T-helper 1 cell treated with Interleukin-12 subunit alpha and Interleukin-12 subunit beta and Interleukin-4 antibody, amounts not matched to agents 30 μg/mL and 1 μg/mL, for 36 hours (primary cell): ENCODE results near the gene CMIP.
"Not testable (repeated sequence)": the region's sequence is repeated elsewhere in the genome, so short reads cannot be mapped to it uniquely, and the experiment has no call there.

ENCODE experiments used
- H3K27ac Mint-ChIP-seq: one replicate; pipeline ENCODE4 v1.8.0; 2021; ENCODE audit warnings: mild to moderate bottlenecking, mixed read lengths
- H3K27me3 Mint-ChIP-seq: one replicate; pipeline ENCODE4 v1.8.0; 2021; ENCODE audit warnings: low read depth, mixed read lengths
- H3K36me3 Mint-ChIP-seq: one replicate; pipeline ENCODE4 v1.8.0; 2021; ENCODE audit warnings: low read depth, mixed read lengths
- H3K4me1 Mint-ChIP-seq: one replicate; pipeline ENCODE4 v1.8.0; 2021; ENCODE audit warnings: low read depth, mixed read lengths
- H3K4me3 Mint-ChIP-seq: one replicate; pipeline ENCODE4 v1.8.0; 2021; ENCODE audit warnings: mild to moderate bottlenecking, moderate library complexity, mixed read lengths
- H3K9me3 Mint-ChIP-seq: one replicate; pipeline ENCODE4 v1.8.0; 2021; ENCODE audit warnings: mixed read lengths

The CMIP gene

GRCh38 chr16:81676066-81676882 lies 231.7 kb downstream of the CMIP start:
- H3K9me3 Mint-ChIP-seq = no peaks in the 10 kb centered on the region
- no peaks in the 10 kb centered on the region for H3K4me1 Mint-ChIP-seq
- H3K36me3 Mint-ChIP-seq = peaks cover 25% of the 10 kb centered on the region
- no peak overlapping the region for H3K27ac Mint-ChIP-seq
- no peak overlapping the region for H3K4me3 Mint-ChIP-seq
- no peaks in the 10 kb centered on the region for H3K27me3 Mint-ChIP-seq

DNA sequence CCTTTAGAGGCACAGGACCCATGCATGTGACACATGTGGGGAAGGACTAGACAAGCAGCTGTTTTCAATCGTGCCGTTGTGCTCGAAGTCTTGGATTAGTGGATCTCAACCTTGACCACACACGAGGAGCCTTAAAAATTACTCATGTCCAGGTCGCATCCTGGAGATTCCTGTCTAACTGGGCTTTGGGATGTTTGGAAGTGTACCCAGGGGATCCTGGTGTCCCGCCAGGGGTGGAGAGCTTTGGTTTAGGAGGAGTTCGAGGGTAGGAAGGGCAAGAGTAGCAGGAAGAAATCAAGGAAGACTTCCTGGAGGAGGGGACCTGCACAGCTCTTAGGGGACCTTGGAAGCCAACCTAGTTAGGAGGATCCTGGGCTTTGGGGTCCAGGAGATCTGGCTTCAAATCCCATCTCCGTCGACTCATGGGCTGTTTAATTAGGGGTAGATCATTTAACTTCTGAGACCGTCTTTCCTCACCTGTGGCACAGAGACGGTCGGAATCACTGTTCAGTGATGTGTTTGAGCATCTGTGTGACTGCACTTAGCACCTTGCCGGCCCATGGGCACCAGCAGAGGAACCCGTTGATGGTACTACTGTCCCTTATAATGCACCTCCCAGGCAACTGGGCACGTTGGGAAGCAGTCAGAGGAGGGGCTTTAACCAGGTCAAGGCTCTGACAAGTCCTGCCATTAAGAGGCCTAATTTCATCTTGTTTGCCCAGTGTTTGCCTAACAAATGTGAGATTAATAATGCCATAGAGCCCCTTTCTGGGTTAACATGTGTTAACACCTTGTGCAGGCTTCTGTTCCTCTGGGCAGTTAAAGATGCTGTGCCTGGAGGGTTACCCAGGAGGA lies 232.5 kb downstream of the CMIP start:
- no peak overlapping the region for H3K27ac Mint-ChIP-seq
- no peak overlapping the region for H3K4me3 Mint-ChIP-seq
- no peaks in the 10 kb centered on the region for H3K9me3 Mint-ChIP-seq
- no peaks in the 10 kb centered on the region for H3K4me1 Mint-ChIP-seq
- peaks cover 23% of the 10 kb centered on the region for H3K36me3 Mint-ChIP-seq
- no peaks in the 10 kb centered on the region for H3K27me3 Mint-ChIP-seq

- Mint-ChIP-seq H3K4me1 (no peaks in the 10 kb centered on the region), H3K9me3 (no peaks in the 10 kb centered on the region), H3K27me3 (no peaks in the 10 kb centered on the region), H3K36me3 (peaks cover 17% of the 10 kb centered on the region), H3K27ac (no peak overlapping the region), H3K4me3 (no peak overlapping the region)
Observed at GRCh38 chr16:81678326-81679095, 233.9 kb downstream of the CMIP start.

- Mint-ChIP-seq H3K36me3 (peaks cover 15% of the 10 kb centered on the region), H3K4me1 (no peaks in the 10 kb centered on the region), H3K27ac (no peak overlapping the region), H3K27me3 (no peaks in the 10 kb centered on the region), H3K9me3 (no peaks in the 10 kb centered on the region), H3K4me3 (no peak overlapping the region)
Observed at GRCh38 chr16:81679721-81680430, 235.3 kb downstream of the CMIP start.

GRCh38 chr16:81680444-81681275 lies 236.1 kb downstream of the CMIP start:
- Mint-ChIP-seq H3K27me3 (no peaks in the 10 kb centered on the region), H3K36me3 (peaks cover 15% of the 10 kb centered on the region), H3K9me3 (no peaks in the 10 kb centered on the region), H3K4me1 (no peaks in the 10 kb centered on the region), H3K4me3 (no peak overlapping the region), H3K27ac (no peak overlapping the region)

GRCh38 chr16:81681311-81681710 lies 236.7 kb downstream of the CMIP start:
- H3K4me1 Mint-ChIP-seq = no peaks in the 10 kb centered on the region
- no peaks in the 10 kb centered on the region for H3K27me3 Mint-ChIP-seq
- peaks cover 15% of the 10 kb centered on the region for H3K36me3 Mint-ChIP-seq

GRCh38 chr16:81684242-81684837 lies 239.7 kb downstream of the CMIP start:
- Mint-ChIP-seq H3K27me3 (no peaks in the 10 kb centered on the region), H3K4me3 (no peak overlapping the region), H3K27ac (no peak overlapping the region)

More at GRCh38 chr16:81681311-81681710, 236.7 kb downstream of the CMIP start:
- Mint-ChIP-seq H3K27ac (no peak overlapping the region), H3K9me3 (no peaks in the 10 kb centered on the region), H3K4me3 (no peak overlapping the region)

DNA sequence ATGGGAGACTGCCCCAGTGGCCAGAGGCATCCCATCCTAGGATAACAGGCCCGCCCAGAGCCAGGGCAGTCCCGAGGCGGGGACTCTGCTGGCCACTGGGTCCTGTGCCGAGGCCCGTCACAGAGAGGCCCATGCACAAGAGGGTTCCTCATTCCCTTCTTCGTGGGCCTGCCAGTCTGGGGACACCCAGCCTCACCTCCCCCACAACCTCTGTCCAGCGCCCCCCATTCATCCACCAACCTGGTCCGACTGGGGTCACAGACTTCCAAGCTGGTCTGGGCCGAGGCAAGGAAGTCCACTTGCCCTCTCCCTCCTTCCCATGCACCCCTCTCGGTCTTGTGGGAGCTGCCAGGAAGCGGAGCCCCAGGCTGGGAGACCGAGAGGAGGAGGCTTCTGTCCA lies 240.3 kb downstream of the CMIP start:
- Mint-ChIP-seq H3K27me3 (no peaks in the 10 kb centered on the region), H3K27ac (no peak overlapping the region), H3K4me1 (peaks cover 9% of the 10 kb centered on the region), H3K9me3 (no peaks in the 10 kb centered on the region), H3K36me3 (peaks cover 10% of the 10 kb centered on the region), H3K4me3 (no peak overlapping the region)

More at GRCh38 chr16:81684242-81684837, 239.7 kb downstream of the CMIP start:
- peaks cover 8% of the 10 kb centered on the region for H3K4me1 Mint-ChIP-seq
- no peaks in the 10 kb centered on the region for H3K9me3 Mint-ChIP-seq
- peaks cover 7% of the 10 kb centered on the region for H3K36me3 Mint-ChIP-seq

DNA sequence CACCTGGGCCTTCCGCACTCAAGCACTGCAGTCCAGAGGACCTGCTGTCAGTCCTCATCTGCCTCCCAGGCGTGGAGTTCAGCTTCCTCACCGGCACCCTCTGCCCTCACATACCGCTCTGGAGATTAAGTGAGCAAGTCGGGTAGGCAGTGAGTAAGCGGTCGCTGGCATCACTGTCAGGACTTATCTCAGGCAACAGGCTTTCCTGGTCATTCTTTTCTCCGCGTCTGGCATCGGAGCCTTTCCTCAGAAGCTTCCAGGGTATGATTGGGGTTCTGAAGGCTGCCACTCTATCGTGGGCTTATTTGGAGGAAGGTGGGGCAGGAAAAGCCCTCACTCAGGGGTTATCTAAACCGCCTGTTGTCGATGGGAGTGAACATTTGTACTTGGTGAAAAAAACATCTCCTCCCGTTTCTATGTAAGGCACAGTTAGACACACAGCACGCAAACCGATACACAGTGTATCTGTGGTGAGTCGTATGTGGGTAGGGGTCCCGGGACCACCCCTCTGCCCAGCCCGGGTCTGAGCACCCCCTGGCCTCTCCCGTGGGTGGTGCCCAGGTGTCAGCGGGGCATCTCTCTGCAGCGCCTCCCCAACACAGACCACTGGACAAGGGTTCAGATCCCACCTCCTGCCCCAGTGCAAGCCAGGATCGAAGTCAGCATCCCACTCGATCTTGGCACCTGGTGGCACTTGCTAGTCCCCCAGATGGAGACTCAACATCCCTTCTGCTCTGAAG lies 242.0 kb downstream of the CMIP start:
- no peaks in the 10 kb centered on the region for H3K27me3 Mint-ChIP-seq
- no peak overlapping the region for H3K27ac Mint-ChIP-seq
- H3K4me3 Mint-ChIP-seq = no peak overlapping the region
- peaks cover 11% of the 10 kb centered on the region for H3K4me1 Mint-ChIP-seq
- peaks cover 4% of the 10 kb centered on the region for H3K36me3 Mint-ChIP-seq
- no peaks in the 10 kb centered on the region for H3K9me3 Mint-ChIP-seq

DNA sequence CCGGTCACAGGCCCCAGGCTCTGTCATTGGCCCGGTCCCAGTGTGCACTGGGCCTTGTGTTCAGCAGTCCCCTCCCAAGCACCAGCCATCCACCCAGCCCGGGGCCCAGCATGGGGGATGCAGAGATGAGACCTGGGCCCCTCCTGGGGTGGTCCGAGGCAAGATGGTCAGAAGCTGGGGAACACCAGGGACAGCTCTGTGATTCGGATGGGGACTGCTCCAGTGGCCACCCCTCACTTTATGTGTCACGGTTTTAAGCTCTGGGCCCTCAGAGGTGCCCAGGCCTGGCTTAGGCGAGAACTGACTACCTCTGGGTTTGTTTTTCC lies 242.5 kb downstream of the CMIP start:
- no peaks in the 10 kb centered on the region for H3K9me3 Mint-ChIP-seq
- H3K27me3 Mint-ChIP-seq = no peaks in the 10 kb centered on the region
- H3K36me3 Mint-ChIP-seq = peaks cover 5% of the 10 kb centered on the region
- no peak overlapping the region for H3K27ac Mint-ChIP-seq
- H3K4me3 Mint-ChIP-seq = no peak overlapping the region
- H3K4me1 Mint-ChIP-seq = peaks cover 11% of the 10 kb centered on the region

GRCh38 chr16:81688182-81688581 lies 243.6 kb downstream of the CMIP start:
- H3K36me3 Mint-ChIP-seq = peaks cover 10% of the 10 kb centered on the region
- no peaks in the 10 kb centered on the region for H3K27me3 Mint-ChIP-seq
- H3K27ac Mint-ChIP-seq = peak overlapping the region; percentile 76
- H3K4me3 Mint-ChIP-seq = no peak overlapping the region
- H3K9me3 Mint-ChIP-seq = no peaks in the 10 kb centered on the region
- H3K4me1 Mint-ChIP-seq = peaks cover 11% of the 10 kb centered on the region

DNA sequence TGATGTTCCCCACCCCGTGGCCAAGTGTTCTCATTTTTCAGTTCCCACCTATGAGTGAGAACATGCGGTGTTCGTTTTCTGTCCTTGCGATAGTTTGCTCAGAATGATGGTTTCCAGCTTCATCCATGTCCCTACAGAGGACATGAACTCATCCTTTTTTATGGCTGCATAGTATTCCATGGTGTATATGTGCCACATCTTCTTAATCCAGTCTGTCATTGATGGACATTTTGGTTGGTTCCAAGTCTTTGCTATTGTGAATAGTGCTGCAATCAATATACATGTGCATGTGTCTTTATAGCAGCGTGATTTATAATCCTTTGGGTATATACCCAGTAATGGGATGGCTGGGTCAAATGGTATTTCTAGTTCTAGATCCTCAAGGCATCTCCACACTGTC lies 244.2 kb downstream of the CMIP start:
- not testable (repeated sequence) for H3K27ac Mint-ChIP-seq, H3K27me3 Mint-ChIP-seq, H3K4me3 Mint-ChIP-seq, H3K9me3 Mint-ChIP-seq
- Mint-ChIP-seq H3K4me1 (peaks cover 11% of the 10 kb centered on the region), H3K36me3 (peaks cover 11% of the 10 kb centered on the region)

GRCh38 chr16:81692021-81692420 lies 247.4 kb downstream of the CMIP start:
- peaks cover 24% of the 10 kb centered on the region for H3K36me3 Mint-ChIP-seq
- H3K4me1 Mint-ChIP-seq = peaks cover 19% of the 10 kb centered on the region
- no peak overlapping the region for H3K4me3 Mint-ChIP-seq
- no peaks in the 10 kb centered on the region for H3K9me3 Mint-ChIP-seq
- H3K27me3 Mint-ChIP-seq = no peaks in the 10 kb centered on the region
- no peak overlapping the region for H3K27ac Mint-ChIP-seq
